ENCODE results near the gene TDRD3.

The TDRD3 gene

DNA sequence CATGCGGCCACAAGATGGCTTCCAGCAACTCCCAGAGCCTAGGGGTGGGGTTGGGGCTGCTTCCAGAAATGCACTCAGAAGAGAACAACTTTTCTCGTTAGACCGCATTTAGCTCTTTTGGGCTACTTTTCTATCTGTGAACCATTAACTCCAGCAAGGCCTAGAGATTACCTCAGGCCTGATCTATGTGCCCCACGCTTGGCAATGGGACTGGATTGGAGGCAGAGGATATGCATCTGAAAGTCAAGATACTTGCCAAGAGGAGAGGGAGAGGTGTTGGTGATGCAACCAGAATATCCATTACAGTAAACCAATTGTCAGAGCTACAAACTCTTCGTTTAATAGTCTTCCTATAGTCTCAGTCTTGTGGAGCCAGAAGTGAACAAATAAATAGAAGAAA, 177.7 kb downstream of the TDRD3 start:
- in situ Hi-C loops (cut with MboI; ENCODE audit: low pct_unique_long_range_greater_than_20kb, low sequenced_read_pairs, unreplicated experiment), result no loop called here
- no peak for DNase-seq (ENCODE audit: low spot score)
- TF ChIP-seq CTCF (IDR thresholded peaks at IDR 0.05; ENCODE audit: extremely low read depth, insufficient read depth, missing control alignments), result no peak

DNA sequence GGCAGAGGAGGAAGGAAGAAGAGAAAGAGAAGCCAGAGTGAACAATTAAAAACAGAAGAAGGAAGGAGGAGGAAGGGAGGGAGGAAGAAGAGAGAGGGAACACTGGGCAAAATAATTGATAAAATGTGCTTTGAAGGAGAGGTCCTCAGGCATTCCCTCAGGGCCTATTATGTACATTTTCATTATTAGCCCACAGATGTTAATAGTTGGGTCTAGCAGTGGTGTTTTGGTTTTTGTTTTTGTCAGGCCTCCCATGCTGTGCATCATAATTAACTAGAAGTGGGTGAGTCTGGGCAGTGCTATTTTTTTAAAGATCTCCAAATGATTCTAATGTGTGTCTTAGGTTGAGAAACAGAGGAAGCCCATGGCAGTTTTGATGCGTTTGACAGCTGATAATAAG, 178.1 kb downstream of the TDRD3 start:
- no peak for DNase-seq (ENCODE audit: low spot score)
- in situ Hi-C loops (cut with MboI; ENCODE audit: low pct_unique_long_range_greater_than_20kb, low sequenced_read_pairs, unreplicated experiment), result no loop called here
- TF ChIP-seq CTCF (IDR thresholded peaks at IDR 0.05; ENCODE audit: extremely low read depth, insufficient read depth, missing control alignments), result no peak

DNA sequence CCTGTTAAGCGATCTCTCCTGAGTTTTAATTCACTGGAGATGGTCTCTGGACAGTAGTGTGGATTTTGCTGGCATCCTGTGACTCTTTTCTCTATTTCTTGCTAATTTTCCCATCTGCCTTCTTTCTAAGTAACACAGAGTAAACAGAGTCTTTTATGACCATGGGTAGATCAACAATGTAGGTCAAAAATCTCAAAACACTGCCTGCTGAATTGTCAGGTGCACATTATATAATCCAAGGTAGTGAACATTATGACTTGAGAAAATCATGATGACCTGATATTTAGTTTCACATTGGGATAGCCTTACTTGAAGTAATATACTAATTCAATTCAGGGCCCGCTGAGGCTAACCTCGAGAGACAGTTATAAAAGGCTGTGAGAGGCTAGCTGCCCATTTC, 180.7 kb downstream of the TDRD3 start:
- in situ Hi-C loops (cut with MboI; ENCODE audit: low pct_unique_long_range_greater_than_20kb, low sequenced_read_pairs, unreplicated experiment), result no loop called here
- TF ChIP-seq CTCF (IDR thresholded peaks at IDR 0.05; ENCODE audit: extremely low read depth, insufficient read depth, missing control alignments), result no peak
- no peak for DNase-seq (ENCODE audit: low spot score)

GRCh38 chr13:60583196-60583888, 186.3 kb downstream of the TDRD3 start:
- in situ Hi-C loops (cut with MboI; ENCODE audit: low pct_unique_long_range_greater_than_20kb, low sequenced_read_pairs, unreplicated experiment), result no loop called here

DNA sequence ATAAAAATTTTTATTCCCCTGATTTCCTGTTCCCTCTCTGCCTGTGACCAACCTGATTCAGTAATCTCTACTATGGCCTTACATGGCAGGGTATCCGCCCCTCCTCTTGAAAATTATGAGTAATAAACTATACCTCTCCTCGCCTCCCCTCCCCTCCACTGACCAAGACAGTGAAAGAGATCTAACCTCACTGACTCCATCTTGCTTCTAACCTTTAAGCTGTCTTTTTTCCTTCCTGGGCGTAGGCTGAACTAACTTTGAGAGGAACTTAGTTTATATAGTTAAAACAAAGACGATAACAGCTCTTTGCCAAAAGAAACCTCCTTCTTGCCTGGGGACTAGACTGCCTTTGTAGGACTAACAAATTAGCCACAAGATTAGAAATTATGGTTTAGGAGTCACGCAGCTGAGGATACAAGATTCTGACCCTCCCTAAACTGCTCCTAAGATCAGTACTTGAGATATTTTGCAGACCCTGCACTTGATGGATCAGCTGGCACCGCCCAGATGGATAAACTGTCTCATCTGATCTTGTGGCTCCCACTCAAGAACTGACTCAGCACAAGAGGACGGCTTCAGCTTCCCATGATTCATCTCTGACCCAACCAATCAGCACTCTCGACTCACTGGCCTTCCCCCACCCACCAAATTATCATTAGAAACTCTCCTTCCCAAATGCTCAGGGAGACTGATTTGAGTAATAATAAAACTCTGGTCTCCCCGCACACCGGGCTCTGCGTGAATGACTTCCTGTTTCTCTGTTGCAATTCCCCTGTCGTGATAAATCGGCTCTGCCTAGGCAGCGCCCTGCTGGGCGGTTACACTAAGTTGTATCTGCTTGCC, 187.1 kb downstream of the TDRD3 start:
- DNase-seq (ENCODE audit: low spot score), result no peak
- no peak for TF ChIP-seq CTCF (IDR thresholded peaks at IDR 0.05; ENCODE audit: extremely low read depth, insufficient read depth, missing control alignments)
- in situ Hi-C loops (cut with MboI; ENCODE audit: low pct_unique_long_range_greater_than_20kb, low sequenced_read_pairs, unreplicated experiment), result no loop called here

More at GRCh38 chr13:60583196-60583888, 186.3 kb downstream of the TDRD3 start:
- TF ChIP-seq CTCF (IDR thresholded peaks at IDR 0.05; ENCODE audit: extremely low read depth, insufficient read depth, missing control alignments), result no peak
- no peak for DNase-seq (ENCODE audit: low spot score)

- DNase-seq (ENCODE audit: low spot score), result no peak
- in situ Hi-C loops (cut with MboI; ENCODE audit: low pct_unique_long_range_greater_than_20kb, low sequenced_read_pairs, unreplicated experiment), result no loop called here
- no peak for TF ChIP-seq CTCF (IDR thresholded peaks at IDR 0.05; ENCODE audit: extremely low read depth, insufficient read depth, missing control alignments)
These were observed 188.0 kb downstream of the TDRD3 start for GRCh38 chr13:60584976-60585375.

All from GM13977 (cell line).